ENCODE results near the gene FHL3.

DNA sequence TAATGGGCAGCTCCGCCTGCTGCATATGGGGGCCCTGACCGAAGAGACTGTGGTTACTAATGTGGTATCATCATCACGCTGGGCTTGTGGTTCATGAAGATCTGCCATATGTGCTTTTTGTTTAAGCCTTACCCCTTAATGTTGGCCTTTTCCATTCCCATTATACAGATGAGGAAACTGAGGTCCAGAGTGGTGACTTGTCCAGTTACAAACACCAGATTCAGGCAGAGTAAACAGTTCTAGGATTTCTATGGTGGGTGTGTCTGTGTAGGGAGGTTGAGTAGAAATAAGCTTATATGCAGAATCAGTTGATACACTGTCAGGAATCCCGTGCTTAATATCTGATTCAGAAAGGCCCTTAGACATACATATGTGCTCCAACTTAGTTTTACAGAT, 7.9 kb upstream of the FHL3 start:
- TF ChIP-seq POLR2A (IDR thresholded peaks at IDR 0.05), result no peak
- TF ChIP-seq, protein P1, sequence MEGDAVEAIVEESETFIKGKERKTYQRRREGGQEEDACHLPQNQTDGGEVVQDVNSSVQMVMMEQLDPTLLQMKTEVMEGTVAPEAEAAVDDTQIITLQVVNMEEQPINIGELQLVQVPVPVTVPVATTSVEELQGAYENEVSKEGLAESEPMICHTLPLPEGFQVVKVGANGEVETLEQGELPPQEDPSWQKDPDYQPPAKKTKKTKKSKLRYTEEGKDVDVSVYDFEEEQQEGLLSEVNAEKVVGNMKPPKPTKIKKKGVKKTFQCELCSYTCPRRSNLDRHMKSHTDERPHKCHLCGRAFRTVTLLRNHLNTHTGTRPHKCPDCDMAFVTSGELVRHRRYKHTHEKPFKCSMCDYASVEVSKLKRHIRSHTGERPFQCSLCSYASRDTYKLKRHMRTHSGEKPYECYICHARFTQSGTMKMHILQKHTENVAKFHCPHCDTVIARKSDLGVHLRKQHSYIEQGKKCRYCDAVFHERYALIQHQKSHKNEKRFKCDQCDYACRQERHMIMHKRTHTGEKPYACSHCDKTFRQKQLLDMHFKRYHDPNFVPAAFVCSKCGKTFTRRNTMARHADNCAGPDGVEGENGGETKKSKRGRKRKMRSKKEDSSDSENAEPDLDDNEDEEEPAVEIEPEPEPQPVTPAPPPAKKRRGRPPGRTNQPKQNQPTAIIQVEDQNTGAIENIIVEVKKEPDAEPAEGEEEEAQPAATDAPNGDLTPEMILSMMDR (IDR thresholded peaks at IDR 0.05), result no peak

Measured in esophagus squamous epithelium (tissue), 4 donors.